Esophagus squamous epithelium (tissue), 5 donors: ENCODE data around the gene FILIP1L. TPM values are rescaled to one million over a fixed set of nuclear protein-coding genes. Genes with fewer than 3 reads are reported as not detected.

Source experiments
- DNase-seq: peaks from one replicate; lab custom pipeline; 2025; lab: John Stamatoyannopoulos, UW
- H3K27ac ChIP-seq, 4 donors: fragments of 200-600 bp; sonication (generic); one replicate each; pipeline ENCODE4 v1.5.1; 2016 to 2019; ENCODE audit warnings: mild to moderate bottlenecking in 1 of 4
- H3K27me3 ChIP-seq, 4 donors: fragments of 200-600 bp; sonication (generic); 1 replicate in 3 of 4; 2 replicates in 1 of 4; pipeline versions ENCODE4 v1.5.1 to v1.6.0; 2017 to 2021; ENCODE audit warnings: antibody characterized with exemption in 1 of 4
- H3K36me3 ChIP-seq, 3 donors: fragments of 200-600 bp; sonication (generic); one replicate each; pipeline ENCODE4 v1.5.1; 2016 to 2019
- H3K4me1 ChIP-seq, 3 donors: fragments of 200-600 bp; sonication (generic); one replicate each; pipeline ENCODE4 v1.5.1; 2017 to 2019
- H3K4me3 ChIP-seq, 4 donors: fragments of 200-600 bp; sonication (generic); 1 replicate in 3 of 4; 2 replicates in 1 of 4; pipeline ENCODE4 v1.5.1; 2016 to 2019; ENCODE audit warnings: mild to moderate bottlenecking in 2 of 4, moderate library complexity in 1 of 4
- H3K9me3 ChIP-seq, 3 donors: fragments of 200-600 bp; sonication (generic); one replicate each; pipeline ENCODE4 v1.5.1; 2016 to 2019
- CTCF ChIP-seq, 6 experiments: fragments of 450-650 bp in 4 of 6; fragments of 200-600 bp in 2 of 6; sonication (generic) in 2 of 6; IDR thresholded peaks; one replicate each; pipeline ENCODE4 v1.5.1; 2016 to 2019; ENCODE audit warnings: antibody characterized with exemption in 6 of 6, mild to moderate bottlenecking in 4 of 6, moderate library complexity in 4 of 6
- POLR2A ChIP-seq, 4 donors: fragments of 450-650 bp; IDR thresholded peaks; one replicate each; pipeline ENCODE4 v1.6.1; 2017; ENCODE audit warnings: antibody characterized with exemption in 4 of 4, mild to moderate bottlenecking in 4 of 4, moderate library complexity in 3 of 4
- WGBS, 2 donors: methylation state at CpG; one replicate each; pipeline ENCODE4 v1.1.5; 2018; 5-methylcytosine and 5-hydroxymethylcytosine counted together
- intact Hi-C: fragments of 100-400 bp; cut with DNase I; formaldehyde crosslinking; loops from one replicate; pipeline ENCODE4 v1.15.0; 2022
- total RNA-seq, 4 donors: library from RNA; depleted of rRNA; stranded (reverse); fragments of >200 nt; gene quantifications; one replicate each; pipeline ENCODE4 v1.1.0, GENCODE V29; 2016
- donor health status: DM: yes; HTN: yes; CAD: no.

FILIP1L gene
- total RNA-seq, 4 donors from 2014 or later: 2.5 to 23.5 (median 10.7) TPM

DNA sequence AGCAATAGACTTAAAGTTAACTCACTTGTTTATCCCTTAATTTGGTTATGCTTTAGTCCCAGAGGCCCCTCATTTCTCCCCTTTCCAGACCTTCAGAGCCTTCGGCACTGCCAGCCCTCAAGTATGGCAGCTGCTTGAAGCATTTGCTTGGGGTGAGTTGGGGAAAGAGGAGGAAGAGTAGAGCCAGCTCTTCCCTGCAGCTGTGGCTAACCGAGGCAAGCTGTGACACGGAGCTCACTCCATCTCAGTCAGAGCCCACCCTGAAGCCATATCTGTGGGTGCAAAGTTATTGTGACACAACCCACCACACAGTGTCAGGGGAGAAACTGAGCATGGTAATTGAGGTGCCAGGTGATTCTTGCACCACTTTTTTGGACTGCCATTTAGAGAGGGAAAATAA is 66.1 kb downstream of the FILIP1L start:
- no peak for DNase-seq
- H3K4me1 ChIP-seq: peaks cover 0 to 35% (median 18%) of the 10 kb centered on the region in 3 donors
- no peaks in the 10 kb centered on the region for H3K27me3 ChIP-seq
- H3K9me3 ChIP-seq: no peaks in the 10 kb centered on the region
- peak overlapping the region in 3 of 4 donors; percentile 72 to 88 (median 87) for H3K27ac ChIP-seq
- TF ChIP-seq POLR2A (IDR thresholded peaks at IDR 0.05) (no peak), CTCF (IDR thresholded peaks at IDR 0.05) (no peak)
- intact Hi-C loops: no loop called here
- H3K36me3 ChIP-seq: no peaks in the 10 kb centered on the region
- peak overlapping the region in 1 of 4 donors; percentile 21 for H3K4me3 ChIP-seq
- WGBS, 2 donors: 80 to 93% methylated on average over 2 to 3 of the region's 3 CpGs

DNA sequence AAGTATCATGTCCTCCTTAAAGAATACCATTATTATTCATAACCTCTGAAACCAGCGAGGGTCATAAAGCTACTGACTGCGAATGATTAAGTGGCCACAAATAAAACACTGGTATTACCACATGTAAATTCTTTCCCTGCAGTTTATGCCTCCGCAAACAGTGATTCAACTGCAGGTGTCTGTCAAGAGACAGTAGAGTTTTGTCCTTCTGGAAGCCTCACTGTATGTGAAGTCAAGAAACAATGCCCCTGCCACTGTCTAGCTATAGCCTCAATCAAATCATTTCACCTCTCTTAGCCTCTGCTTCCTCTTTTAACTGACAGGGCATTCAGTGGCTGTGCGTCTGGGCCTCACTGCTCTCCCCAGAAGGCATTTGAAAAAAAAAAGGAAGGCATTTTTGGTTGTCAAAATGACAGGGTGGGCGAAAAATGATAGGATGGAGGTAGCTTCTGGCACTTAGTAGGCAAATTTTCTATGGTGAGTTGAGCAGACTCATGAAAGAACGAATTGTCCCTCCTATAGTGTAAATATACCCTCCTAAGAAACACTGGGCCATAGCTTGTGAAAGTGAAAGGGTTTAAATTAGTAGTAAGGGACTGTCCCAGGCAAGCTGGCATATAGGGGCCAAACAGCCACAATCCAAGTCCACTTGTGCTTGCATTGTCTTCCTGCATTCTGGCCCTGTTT is 66.7 kb downstream of the FILIP1L start:
- H3K4me1 ChIP-seq: peaks cover 0 to 40% (median 18%) of the 10 kb centered on the region in 3 donors
- no peaks in the 10 kb centered on the region for H3K36me3 ChIP-seq
- H3K27me3 ChIP-seq: no peaks in the 10 kb centered on the region
- no peak for TF ChIP-seq CTCF (IDR thresholded peaks at IDR 0.05)
- TF ChIP-seq POLR2A (IDR thresholded peaks at IDR 0.05): no peak
- peak overlapping the region in 3 of 4 donors; percentile 72 to 88 (median 87) for H3K27ac ChIP-seq
- H3K9me3 ChIP-seq: no peaks in the 10 kb centered on the region
- intact Hi-C loops: no loop called here
- H3K4me3 ChIP-seq: peak overlapping the region in 1 of 4 donors; percentile 21
- no peak for DNase-seq
- 27 to 41% methylated on average over 5 to 6 of the region's 6 CpGs for WGBS, 2 donors

- peak overlapping the region in 3 of 4 donors; percentile 72 to 88 (median 87) for H3K27ac ChIP-seq
- H3K4me1 ChIP-seq: peaks cover 0 to 46% (median 18%) of the 10 kb centered on the region in 3 donors
- 62 to 77% methylated on average over 2 of the region's 2 CpGs for WGBS, 2 donors
- no peaks in the 10 kb centered on the region for H3K27me3 ChIP-seq
- DNase-seq: no peak
- H3K36me3 ChIP-seq: no peaks in the 10 kb centered on the region
- no peaks in the 10 kb centered on the region for H3K9me3 ChIP-seq
- no peak overlapping the region for H3K4me3 ChIP-seq
- no peak for TF ChIP-seq CTCF (IDR thresholded peaks at IDR 0.05)
- no peak for TF ChIP-seq POLR2A (IDR thresholded peaks at IDR 0.05)
- intact Hi-C loops: no loop called here
These were observed 67.3 kb downstream of the FILIP1L start for GRCh38 chr3:100046986-100047385.

DNA sequence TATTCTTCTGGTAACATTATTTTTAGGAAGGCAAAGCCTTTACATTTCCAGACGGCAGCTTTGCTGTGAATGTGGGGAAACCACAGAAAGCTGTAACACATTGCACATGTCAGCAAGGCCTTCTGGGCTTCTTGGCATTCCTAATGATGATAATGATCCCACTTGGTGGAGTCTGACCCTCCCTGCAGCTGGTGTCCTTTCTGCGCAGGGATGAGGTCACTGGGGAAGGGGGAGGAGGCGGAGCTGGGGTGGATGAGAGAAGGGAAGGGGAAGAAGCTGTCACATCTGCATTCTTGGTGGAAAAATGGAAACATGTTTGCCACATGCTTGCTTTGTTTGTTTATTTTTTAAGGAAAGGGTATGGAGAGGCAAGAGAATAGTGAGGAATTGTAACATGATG is 68.6 kb downstream of the FILIP1L start:
- H3K27ac ChIP-seq: peak overlapping the region in 3 of 4 donors; percentile 70 to 88 (median 87)
- intact Hi-C loops: no loop called here
- TF ChIP-seq CTCF (IDR thresholded peaks at IDR 0.05) (no peak), POLR2A (IDR thresholded peaks at IDR 0.05) (no peak)
- H3K36me3 ChIP-seq: no peaks in the 10 kb centered on the region
- 63 to 87% methylated on average over 2 to 3 of the region's 3 CpGs for WGBS, 2 donors
- H3K9me3 ChIP-seq: no peaks in the 10 kb centered on the region
- DNase-seq: peak; percentile 1
- no peaks in the 10 kb centered on the region for H3K27me3 ChIP-seq
- no peak overlapping the region for H3K4me3 ChIP-seq
- H3K4me1 ChIP-seq: peaks cover 12 to 59% (median 27%) of the 10 kb centered on the region in 3 donors

DNA sequence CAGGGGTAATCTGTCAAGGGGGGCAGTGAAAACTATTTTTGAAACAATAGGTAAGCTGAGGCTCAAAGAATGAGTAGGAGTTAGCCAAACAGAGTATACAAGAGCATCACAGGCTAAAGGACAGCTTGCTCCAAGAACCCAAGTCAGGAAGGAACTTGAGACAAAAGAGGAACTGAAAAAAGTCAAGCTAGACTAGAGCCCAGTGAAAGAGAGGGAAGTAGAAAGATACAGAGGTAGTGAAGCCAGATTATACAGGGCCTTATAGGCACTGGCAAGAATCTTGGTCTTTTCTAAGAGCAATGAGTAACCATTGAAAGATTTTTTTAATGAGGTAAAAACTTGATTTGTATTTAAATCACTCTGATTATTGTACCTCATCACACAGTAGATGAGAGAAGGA is 69.9 kb downstream of the FILIP1L start:
- Histone ChIP-seq H3K9me3 (no peaks in the 10 kb centered on the region), H3K27ac (peak overlapping the region in 3 of 4 donors; percentile 43 to 88 (median 87)), H3K27me3 (no peaks in the 10 kb centered on the region), H3K36me3 (no peaks in the 10 kb centered on the region), H3K4me3 (no peak overlapping the region), H3K4me1 (peaks cover 18 to 68% (median 31%) of the 10 kb centered on the region in 3 donors)
- DNase-seq: no peak
- TF ChIP-seq POLR2A (IDR thresholded peaks at IDR 0.05) (no peak), CTCF (IDR thresholded peaks at IDR 0.05) (no peak)
- intact Hi-C loops: no loop called here
